Measurements from ENCODE around the gene PAIP1.

DNA sequence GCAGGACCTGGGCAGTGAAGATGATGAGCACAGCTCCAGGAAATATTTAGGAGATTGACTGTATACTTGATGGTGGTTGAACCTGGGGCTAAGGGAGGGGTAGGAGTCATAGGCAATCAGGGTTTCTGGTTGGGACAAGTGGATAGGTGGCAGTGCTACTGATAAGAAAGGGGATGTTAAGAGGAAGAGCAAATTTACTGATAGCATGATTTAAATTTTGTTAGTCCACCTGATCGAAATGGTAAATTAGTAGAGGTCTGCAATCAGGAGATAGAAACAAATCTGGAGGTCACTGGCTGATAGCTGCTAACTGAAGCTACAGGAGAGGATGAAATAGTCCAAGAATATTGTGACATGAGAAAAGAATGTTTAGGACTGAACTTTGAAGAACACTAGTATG lies 36.3 kb downstream of the PAIP1 start:
- TF ChIP-seq CTCF (conservative IDR thresholded peaks at IDR 0.05 in 1 of 2, IDR thresholded peaks at IDR 0.05 in 1 of 2; ENCODE audit: extremely low read depth in 1 of 2, insufficient read depth in 1 of 2, low read depth in 1 of 2, low read length in 2 of 2) = no peak
- TF ChIP-seq EZH2 (IDR thresholded peaks at IDR 0.05; ENCODE audit: borderline replicate concordance, low read length) = no peak
